AG04450 (cell line): ENCODE results near the gene ABCB11. TPM values are rescaled to one million over a fixed set of nuclear protein-coding genes. Genes with fewer than 3 reads are reported as not detected.
"Not testable (repeated sequence)": the region's sequence is repeated elsewhere in the genome, so short reads cannot be mapped to it uniquely, and the experiment has no call there.

Source experiments
- CTCF ChIA-PET: fragments of 300-600, 350-600 bp; formaldehyde crosslinking; extraction: SDS; loops from one replicate; lab custom pipeline; 2022; ENCODE audit warnings: antibody characterized with exemption, inconsistent platforms; lab: Charles Lee
- POLR2A ChIA-PET: fragments of 350-600 bp; formaldehyde crosslinking; extraction: SDS; loops from one replicate; lab custom pipeline; 2021; ENCODE audit warnings: antibody characterized with exemption, inconsistent platforms; lab: Yijun Ruan, JAX
- DNase-seq: peaks from one replicate; pipeline ENCODE4 v3.0.0-alpha.2; 2011; ENCODE audit warnings: low read depth, low spot score
- H3K27ac ChIP-seq: one replicate; pipeline ENCODE4 v1.5.1; 2012; ENCODE audit warnings: low read depth, low read length, control low read depth
- H3K27me3 ChIP-seq: one replicate; pipeline ENCODE4 v1.6.0; 2012; ENCODE audit warnings: low read length; ENCODE audit not compliant: control insufficient read depth, insufficient read depth
- H3K4me3 ChIP-seq: 2 replicates; pipeline ENCODE4 v1.5.1; 2011; ENCODE audit warnings: mild to moderate bottlenecking, low read depth, low read length, control low read depth
- H3K9me3 ChIP-seq: 2 replicates; pipeline ENCODE4 v1.5.1; 2012; ENCODE audit warnings: low read length; ENCODE audit not compliant: control insufficient read depth, insufficient read depth
- polyA plus RNA-seq: library from polyadenylated mRNA; depleted of rRNA; stranded (reverse); fragments of >200 nt; gene quantifications from 2 replicates; pipeline ENCODE4 v1.2.3, GENCODE V29; 2011
- TF ChIP-seq, protein P1 (sequence below): IDR thresholded peaks from 2 replicates; pipeline ENCODE4 v1.5.1; 2011; ENCODE audit warnings: low read depth, low read length, control low read depth, inconsistent platforms

ABCB11 gene
- polyA plus RNA-seq, 1 experiment, result not detected

- POLR2A ChIA-PET, result no interaction called here
- Histone ChIP-seq H3K4me3 (no peak overlapping the region), H3K27ac (no peak overlapping the region), H3K9me3 (no peaks in the 10 kb centered on the region), H3K27me3 (peaks cover 5% of the 10 kb centered on the region)
- no peak for DNase-seq
- CTCF ChIA-PET, result no interaction called here
- TF ChIP-seq, protein P1, sequence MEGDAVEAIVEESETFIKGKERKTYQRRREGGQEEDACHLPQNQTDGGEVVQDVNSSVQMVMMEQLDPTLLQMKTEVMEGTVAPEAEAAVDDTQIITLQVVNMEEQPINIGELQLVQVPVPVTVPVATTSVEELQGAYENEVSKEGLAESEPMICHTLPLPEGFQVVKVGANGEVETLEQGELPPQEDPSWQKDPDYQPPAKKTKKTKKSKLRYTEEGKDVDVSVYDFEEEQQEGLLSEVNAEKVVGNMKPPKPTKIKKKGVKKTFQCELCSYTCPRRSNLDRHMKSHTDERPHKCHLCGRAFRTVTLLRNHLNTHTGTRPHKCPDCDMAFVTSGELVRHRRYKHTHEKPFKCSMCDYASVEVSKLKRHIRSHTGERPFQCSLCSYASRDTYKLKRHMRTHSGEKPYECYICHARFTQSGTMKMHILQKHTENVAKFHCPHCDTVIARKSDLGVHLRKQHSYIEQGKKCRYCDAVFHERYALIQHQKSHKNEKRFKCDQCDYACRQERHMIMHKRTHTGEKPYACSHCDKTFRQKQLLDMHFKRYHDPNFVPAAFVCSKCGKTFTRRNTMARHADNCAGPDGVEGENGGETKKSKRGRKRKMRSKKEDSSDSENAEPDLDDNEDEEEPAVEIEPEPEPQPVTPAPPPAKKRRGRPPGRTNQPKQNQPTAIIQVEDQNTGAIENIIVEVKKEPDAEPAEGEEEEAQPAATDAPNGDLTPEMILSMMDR, result no peak
These were observed 137.0 kb downstream of the ABCB11 start for GRCh38 chr2:168894101-168894500.

GRCh38 chr2:168892327-168892726 lies 138.8 kb downstream of the ABCB11 start:
- ChIA-PET CTCF (no interaction called here), POLR2A (no interaction called here)
- H3K27ac ChIP-seq, result no peak overlapping the region
- H3K4me3 ChIP-seq, result no peak overlapping the region
- no peak for DNase-seq
- TF ChIP-seq, protein P1, result no peak
- H3K27me3 ChIP-seq, result peaks cover 5% of the 10 kb centered on the region
- H3K9me3 ChIP-seq, result no peaks in the 10 kb centered on the region

- DNase-seq, result peak; percentile 66
- no peaks in the 10 kb centered on the region for H3K9me3 ChIP-seq
- H3K27ac ChIP-seq, result peak within 1 kb of the TSS; percentile 21
- peaks cover 5% of the 10 kb centered on the region for H3K27me3 ChIP-seq
- CTCF ChIA-PET, result interaction anchor here (1.6 kb wide), 1 partner anchor 31 kb away, joined by 3 read pairs; no protein-coding TSS in a partner anchor
- TF ChIP-seq, protein P1, result no peak
- POLR2A ChIA-PET, result no interaction called here
- peak within 1 kb of the TSS; percentile 88 for H3K4me3 ChIP-seq
These were observed 140.9 kb downstream of the ABCB11 start, which contains the start of gene SPC25 for GRCh38 chr2:168890006-168890782. SPC25 (minus strand) TSS chr2:168890430; CDS start chr2:168889519, 911 bp downstream.

DNA sequence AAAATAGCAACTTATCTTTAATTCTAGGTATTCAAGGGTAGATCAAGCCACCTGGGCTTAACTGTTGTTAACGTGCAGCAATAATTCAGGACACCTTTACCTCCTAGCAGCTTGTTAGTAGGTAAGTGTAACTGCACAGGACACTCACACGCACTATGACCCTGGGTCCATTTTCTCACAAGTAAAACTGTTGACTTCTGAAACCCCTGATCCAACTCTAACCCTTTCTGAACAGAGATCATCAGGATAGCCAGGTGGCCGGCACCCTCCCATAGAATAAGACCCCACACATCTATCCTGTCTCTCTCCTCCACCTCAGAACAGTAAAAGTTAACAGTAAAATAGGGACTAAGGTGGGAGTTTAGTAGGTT lies 141.5 kb downstream of the ABCB11 start:
- Histone ChIP-seq H3K27me3 (peaks cover 5% of the 10 kb centered on the region), H3K9me3 (no peaks in the 10 kb centered on the region), H3K4me3 (peak overlapping the region; percentile 88), H3K27ac (no peak overlapping the region)
- ChIA-PET POLR2A (no interaction called here), CTCF (interaction anchor here (1.6 kb wide), 1 partner anchor 32 kb away, joined by 3 read pairs; no protein-coding TSS in a partner anchor)
- TF ChIP-seq, protein P1, result no peak
- no peak for DNase-seq

DNA sequence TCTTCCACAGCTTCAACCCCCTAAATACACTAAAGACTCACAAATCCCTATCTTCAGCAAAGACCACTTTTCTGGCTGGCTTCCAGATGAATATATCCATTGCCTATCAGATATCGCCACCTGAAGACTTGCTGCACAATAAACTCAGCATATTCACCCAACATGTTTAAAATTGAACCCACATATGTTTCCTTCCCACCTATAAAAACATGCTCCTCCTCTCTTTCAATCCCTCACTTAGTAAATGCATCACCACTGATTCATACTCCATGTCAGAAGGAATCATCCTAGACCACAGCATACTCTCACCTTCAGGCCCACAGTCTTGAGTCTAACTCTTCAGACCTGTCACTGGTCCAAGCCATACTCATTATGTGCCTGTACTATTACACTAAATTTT lies 146.1 kb downstream of the ABCB11 start:
- CTCF ChIA-PET, result no interaction called here
- no peak overlapping the region for H3K27ac ChIP-seq
- H3K4me3 ChIP-seq, result no peak overlapping the region
- TF ChIP-seq, protein P1, result no peak
- no peak for DNase-seq
- POLR2A ChIA-PET, result no interaction called here
- no peaks in the 10 kb centered on the region for H3K9me3 ChIP-seq
- no peaks in the 10 kb centered on the region for H3K27me3 ChIP-seq

- POLR2A ChIA-PET, DNase-seq, H3K9me3 ChIP-seq, H3K4me3 ChIP-seq, H3K27me3 ChIP-seq, CTCF ChIA-PET, H3K27ac ChIP-seq: not testable (repeated sequence)
These were observed 149.0 kb downstream of the ABCB11 start for GRCh38 chr2:168882163-168882562.
